ENCODE measurements around the gene DGKB.
"Not testable (repeated sequence)": the region's sequence is repeated elsewhere in the genome, so short reads cannot be mapped to it uniquely, and the experiment has no call there.

Gene DGKB

DNA sequence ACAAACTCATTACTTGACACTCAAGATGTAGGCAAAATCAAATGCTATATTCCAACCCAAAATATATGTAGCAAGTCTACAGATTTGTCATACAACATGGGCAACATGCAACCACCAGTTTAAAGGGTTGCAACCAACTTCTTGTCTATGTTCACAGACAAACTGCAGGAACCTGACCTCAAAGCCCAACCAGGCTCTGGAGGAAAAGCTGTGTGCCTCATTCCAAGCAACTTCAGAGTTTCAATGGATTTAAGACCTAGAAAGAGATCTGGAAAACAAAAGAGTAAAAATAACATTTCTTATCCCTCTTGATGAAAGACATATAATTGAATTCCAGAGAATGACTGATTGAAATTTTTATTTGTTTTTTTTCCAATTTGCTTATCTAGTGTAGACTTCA lies 612.6 kb downstream of the DGKB start:
- no peak for DNase-seq (ENCODE audit: low read depth)

DNA sequence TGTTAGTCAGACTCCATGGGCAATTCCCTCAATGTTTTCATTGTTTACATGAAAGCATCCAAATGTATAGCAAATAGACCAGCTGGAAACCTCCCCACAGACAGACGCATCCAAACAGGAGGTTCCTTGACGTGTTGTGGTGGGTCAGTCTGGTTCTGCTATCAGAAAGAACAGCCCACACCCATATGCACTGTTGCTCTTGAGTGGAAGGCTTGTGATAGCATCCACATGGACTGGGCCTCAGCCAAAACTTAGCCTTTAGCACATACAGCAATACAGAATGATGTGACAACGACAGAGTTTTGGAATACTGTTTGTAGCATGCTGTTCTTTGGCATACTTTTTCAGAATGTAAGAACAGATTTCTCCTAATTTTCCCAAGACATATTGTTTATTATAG lies 613.9 kb downstream of the DGKB start:
- no peak for DNase-seq (ENCODE audit: low read depth)

DNA sequence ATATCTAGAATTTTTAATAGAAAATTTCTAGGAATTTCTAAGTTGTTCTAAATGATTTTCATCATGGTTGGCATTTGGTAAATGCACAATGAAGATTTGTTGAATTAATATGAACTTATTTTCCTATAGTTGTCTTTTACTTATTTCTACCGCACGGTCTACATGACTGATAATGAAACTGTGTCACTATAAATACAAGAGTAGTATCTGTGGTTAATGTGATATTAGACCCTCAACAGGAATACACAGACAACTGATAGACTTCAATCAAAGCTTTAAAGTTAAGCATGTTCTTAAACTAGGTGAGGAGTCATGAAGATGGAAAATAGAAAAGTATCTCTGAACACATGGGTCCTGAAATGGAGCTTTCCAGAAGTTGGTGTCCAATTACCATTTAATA lies 615.2 kb downstream of the DGKB start:
- no peak for DNase-seq (ENCODE audit: low read depth)

DNA sequence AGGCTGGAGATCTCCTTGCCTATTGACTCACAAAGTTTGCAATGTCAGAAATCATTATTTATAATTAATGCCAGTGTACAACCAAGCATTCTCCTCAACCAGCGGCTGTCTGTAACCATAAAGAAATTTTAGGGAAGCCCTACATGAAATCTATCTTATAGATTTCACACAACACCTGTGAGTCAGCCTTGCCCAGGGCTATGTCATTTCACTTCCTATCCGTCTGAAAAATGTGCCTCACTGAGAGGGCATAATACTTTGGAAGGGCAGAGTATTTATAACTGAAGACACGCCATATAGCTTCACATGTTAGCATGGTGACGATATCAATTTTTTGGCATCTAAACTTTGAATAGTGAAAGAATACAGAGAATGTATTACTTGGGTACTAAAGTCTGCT lies 616.5 kb downstream of the DGKB start:
- DNase-seq (ENCODE audit: low read depth) = no peak

DNA sequence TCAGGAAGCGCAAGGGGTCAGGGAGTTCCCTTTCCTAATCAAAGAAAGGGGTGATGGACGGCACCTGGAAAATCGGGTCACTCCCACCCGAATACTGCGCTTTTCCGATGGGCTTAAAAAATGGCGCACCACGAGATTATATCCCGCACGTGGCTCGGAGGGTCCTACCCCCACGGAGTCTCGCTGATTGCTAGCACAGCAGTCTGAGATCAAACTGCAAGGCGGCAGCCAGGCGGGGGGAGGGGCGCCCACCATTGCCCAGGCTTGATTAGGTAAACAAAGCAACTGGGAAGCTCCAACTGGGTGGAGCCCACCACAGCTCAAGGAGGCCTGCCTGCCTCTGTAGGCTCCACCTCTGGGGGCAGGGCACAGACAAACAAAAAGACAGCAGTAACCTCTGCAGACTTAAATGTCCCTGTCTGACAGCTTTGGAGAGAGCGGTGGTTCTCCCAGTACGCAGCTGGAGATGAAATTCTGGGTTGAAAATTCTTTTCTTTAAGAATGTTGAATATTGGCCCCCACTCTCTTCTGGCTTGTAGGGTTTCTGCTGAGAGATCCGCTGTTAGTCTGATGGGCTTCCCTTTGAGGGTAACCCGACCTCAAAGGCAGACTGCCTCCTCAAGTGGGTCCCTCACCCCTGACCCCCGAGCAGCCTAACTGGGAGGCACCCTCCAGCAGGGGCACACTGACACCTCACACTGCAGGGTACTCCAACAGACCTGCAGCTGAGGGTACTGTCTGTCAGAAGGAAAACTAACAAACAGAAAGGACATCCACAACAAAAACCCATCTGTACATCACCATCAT lies 623.3 kb downstream of the DGKB start:
- DNase-seq (ENCODE audit: low read depth) = not testable (repeated sequence)

DNA sequence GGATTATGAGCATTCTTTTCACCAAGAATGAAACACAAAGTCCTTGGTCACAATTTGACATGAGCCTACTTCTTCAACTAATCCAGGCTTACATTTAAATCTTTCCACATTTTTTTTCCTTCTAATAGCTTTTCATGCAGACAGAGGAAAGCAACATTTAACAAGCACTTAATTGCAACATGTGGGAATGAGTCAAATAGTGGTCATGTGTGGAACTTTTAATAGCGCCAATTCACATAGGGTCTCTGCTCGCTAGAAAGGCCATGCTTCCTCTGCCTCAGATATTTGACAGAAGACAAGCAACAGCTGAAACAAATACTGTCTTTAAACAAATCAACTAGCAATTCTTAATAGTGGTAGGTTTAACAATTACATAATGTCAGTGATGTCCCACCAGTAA lies 627.2 kb downstream of the DGKB start:
- DNase-seq (ENCODE audit: low read depth) = no peak

DNA sequence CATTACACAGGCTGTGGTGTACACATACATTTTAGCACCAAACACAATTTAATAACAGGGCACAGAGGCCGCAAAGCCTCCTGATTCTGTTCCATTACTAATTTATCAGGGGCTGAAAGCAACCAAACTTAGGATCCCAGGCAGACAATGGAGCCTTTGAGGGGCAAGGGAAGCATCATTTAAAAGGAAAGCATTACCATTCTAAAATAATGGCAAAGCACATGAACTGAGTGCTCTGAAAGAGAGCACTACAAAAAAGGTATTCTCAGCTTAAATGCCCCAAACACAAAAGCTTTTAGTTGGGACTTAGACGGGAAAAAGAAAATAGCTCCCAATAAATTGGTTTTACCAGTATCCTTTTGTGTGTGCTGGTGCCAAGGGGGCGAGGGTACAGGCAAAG lies 631.1 kb downstream of the DGKB start:
- no peak for DNase-seq (ENCODE audit: low read depth)

DNA sequence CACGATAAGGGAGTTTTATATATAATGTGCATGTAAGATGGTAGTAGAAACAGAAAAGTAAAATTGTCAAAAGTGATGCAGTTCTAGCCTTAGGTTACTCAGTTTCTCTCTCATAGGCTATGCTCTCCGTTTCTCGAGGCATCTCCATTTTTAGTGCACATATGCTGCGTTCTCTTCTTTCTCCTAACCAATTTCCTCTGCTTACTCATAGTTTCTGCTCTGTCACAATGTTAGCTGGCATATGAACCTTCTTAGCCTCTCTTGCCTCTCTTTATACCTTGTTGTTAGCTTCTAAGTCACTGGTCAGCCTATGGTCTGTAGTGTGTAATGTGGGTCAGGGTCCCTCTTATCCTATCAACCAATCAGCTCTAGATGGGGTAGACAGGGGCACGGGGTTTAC lies 632.5 kb downstream of the DGKB start:
- no peak for DNase-seq (ENCODE audit: low read depth)

DNA sequence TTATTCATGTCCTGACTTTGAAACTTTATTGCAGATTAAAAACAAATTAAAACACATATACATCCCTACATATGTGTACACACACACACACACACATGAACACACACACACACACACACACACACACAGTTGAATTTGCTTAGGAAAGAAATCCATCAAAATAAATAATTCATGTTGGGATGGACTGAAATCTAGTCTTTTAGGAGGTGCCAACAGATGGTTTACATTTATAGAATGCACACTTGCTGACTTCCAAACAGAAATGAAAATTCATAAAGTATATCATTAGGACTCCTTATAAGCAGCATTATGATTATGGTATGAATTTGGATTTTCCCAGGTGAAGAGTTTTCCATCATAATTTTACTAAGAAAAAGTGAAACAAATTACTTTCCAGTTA lies 642.5 kb downstream of the DGKB start:
- DNase-seq (ENCODE audit: low read depth) = no peak

DNA sequence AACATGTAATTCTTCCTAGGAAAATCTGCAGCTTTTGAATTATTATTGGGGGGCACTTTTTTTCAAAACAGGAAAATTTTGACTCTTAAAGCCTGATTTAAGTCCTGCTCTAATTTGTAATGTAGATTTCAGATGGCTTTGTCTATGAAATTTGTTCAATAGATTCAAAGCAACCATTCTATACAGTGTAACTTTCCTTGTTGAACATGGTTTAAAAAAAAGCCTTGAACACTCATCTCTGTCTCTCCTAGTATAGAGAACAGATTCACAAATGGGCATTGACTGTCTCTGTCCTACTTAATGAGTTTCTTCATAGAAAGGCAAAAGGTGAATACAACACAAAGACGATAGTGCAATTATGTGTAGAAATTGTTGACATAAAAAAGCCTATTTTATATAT lies 643.7 kb downstream of the DGKB start:
- DNase-seq (ENCODE audit: low read depth) = no peak

DNA sequence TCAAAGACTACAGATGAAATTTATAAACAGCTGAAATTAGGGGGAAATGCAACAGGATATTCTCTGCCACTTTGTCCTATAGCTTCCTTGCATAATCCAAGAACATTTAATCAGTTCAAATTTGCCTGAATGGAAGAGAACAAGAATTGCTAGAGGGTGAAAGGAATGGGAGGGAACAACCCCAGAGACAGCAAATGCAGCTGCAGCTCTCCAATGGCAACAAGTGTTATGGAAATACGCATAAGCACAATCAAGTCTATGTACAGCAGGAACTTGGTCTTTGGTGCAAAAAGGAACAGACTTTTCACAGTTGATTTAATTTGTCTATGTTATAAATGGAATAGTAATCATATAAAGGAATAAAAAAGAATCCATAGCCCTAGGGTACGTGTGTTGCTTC lies 644.1 kb downstream of the DGKB start:
- DNase-seq (ENCODE audit: low read depth) = no peak

DNA sequence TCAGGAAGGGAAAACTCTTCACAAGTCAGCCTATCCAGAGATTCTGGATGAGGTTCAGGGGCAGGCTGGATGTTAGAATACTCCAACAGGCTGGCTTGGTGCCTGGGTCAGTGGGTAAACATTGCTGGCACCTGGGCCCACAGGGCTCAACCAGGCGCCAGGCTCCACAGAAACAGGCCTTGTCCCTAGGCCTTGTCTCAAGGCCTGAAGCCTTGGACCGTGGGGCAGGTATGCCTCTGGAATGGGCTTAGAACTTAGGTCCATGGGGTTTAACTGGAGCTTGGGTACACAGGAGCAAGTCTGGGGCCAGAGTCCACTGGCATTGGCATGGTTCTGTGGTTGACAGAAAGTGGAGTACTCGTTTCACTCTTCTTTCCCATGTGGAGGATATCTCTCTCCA lies 650.1 kb downstream of the DGKB start:
- no peak for DNase-seq (ENCODE audit: low read depth)

DNA sequence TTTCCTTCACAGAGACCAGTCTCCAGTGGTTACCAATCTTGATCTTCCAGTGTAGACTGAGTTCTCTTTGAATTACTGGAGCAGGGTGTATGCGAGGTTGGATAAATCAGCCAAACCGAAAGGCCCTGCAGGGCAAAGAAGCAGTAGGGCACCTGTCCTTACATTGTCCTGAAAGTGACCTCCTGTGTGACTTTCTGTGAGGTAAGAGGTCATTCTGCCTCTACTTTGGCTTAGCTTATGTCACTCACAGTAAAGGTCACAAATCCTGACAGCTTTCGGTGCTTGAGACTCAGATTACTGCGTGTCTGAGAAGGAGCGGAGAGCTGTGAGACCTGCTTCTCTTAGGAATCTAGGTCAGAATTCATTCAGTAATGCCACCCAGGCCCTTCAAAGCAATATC lies 660.4 kb downstream of the DGKB start:
- no peak for DNase-seq (ENCODE audit: low read depth)

DNA sequence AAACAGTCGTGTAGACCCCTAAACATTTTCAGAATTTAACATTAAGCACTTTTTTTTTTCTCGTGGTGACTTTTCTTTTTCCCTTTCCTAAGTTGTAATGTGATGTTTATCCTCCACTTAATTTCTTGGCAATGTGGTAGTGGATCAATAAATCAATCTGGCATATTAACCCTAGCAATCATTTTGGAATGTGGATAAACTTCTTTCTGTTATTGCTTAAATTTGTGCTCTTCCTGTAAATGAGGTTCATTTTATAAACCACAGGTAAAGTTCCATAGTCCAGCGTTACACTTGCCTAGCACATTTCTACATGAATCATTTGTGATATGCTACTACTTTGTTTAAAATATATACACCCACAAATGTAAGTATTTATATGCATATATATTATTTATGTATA lies 665.7 kb downstream of the DGKB start:
- DNase-seq (ENCODE audit: low read depth) = no peak

DNA sequence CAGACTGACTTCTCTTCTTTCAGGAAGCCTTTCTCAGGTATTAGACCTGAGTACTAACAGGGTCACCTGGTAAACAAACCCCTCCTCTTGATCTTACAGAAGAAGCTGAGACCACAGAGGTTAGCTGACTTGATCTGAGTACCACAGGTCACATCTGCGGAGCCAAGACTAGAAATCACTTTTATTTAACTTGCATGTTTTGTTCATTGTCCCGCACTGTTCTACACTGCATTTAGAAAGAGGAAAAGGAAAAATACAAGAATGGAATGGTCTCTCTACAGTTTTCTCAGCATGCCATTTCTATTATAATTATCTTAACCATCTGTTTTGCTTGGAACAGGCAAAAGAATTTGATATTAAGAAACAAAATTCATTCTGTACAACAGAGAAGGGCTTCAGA lies 667.5 kb downstream of the DGKB start:
- no peak for DNase-seq (ENCODE audit: low read depth)

DNA sequence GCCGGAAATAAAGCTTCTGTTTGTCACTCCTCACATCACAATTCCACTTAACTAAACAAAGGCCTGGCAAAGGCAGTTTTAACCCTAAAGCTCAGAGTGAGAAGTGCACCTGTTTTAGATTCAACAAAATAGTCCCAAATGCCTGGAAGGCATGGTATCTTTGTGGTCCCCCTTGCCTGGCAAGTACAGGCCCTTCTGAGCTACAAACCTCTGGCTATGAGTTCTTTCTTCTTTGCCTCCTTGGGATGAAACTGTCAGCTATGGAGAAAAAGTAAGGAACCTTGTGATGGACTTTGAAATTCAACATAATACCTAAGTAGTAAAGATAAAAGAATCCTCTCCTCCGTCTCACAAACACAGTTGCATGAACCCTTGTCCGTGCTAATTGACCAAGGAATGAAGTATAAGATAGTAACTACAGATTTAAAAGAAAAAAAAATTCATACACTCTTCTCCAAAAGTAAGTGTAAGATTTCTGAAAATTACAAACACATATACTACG lies 668.6 kb downstream of the DGKB start:
- no peak for DNase-seq (ENCODE audit: low read depth)

DNA sequence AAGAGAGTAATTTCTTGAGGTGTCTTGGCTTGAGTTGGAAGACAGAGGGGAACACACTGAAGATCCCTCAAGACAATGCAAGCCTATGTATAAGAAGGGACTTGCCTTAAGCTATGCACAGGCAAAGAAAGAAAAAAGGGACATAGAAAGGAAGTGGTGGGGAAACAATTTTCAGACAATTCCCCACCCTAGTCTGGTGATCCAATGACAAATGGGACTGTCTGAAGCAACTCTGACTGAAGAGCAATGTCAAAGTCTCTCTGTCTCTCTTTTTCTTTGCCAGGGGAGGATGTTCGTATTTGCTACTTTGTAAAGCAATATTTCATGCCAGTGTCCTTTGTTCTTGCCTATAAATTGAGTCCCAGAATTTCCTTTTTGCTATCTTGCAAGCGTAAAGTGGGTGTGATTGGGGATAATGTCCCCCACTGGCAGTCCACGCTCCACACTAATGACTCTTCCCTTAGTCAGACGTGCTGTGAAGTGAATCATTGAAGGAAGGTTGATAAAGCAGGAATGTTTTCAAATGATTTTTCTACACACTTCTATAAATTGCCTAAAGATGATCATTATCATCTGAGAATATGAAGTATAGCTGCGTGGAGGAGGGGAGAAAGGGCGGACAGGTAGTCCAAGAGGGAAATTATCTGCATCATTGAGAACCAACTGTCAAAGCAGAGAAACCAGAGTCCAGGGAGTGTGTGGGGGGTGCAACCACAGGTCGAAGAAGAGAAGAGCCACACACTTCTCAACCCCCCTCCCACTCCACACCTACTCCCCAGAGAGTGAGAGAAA lies 669.3 kb downstream of the DGKB start:
- no peak for DNase-seq (ENCODE audit: low read depth)

DNA sequence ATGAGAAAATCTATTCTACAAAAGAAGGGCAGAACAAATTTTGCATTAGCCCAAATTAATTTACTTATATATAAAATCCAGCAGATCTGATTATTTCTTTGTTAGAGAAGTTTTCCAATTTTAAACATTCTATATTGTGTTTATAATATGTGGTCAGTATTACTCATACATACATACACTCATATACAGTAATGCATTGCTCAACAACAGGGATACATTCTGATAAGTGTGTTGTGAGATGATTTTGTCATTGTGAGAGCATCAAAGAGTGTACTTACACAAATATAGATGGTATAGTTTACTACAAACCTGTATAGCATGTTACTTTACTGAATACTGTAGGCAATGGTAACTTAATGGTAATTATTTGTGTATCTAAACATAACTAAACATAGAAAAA lies 673.5 kb downstream of the DGKB start:
- DNase-seq (ENCODE audit: low read depth) = no peak

DNA sequence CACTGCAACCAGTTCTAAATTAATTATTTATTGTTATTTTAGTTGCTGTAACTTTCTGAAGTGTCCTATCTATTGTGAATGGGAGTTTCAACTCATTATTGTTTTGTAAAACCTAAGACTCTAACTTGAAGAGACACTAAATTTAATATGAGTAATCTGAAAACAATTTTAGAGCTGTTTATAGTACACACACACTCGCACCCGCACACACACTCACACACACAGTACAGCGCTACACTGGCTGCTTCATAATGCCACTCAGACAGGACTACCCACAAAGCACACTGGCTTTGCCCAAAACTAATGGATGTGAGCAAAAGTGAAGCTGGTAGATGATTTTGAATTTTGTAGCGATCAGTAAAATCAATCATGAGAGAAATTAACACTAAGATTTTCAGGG lies 674.2 kb downstream of the DGKB start:
- peak; percentile 9 for DNase-seq (ENCODE audit: low read depth)

DNA sequence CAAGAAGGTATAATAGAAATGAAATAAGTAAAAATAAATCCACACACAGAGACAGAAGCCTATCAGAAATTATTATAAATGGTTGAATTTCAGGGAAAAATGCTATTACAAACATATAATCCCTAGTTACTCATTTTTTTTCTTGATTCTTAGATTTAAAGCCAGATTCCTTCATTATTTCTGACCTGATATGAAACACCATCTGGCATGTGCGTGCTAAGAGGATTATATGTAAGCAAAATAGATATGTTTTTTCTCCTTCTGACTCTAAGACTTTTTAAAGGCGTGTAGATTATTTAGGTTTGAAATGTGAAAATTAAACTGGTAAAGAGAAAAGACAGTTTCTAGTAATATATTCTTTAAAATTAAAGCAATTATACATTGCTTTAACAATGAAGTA lies 676.4 kb downstream of the DGKB start:
- no peak for DNase-seq (ENCODE audit: low read depth)

DNA sequence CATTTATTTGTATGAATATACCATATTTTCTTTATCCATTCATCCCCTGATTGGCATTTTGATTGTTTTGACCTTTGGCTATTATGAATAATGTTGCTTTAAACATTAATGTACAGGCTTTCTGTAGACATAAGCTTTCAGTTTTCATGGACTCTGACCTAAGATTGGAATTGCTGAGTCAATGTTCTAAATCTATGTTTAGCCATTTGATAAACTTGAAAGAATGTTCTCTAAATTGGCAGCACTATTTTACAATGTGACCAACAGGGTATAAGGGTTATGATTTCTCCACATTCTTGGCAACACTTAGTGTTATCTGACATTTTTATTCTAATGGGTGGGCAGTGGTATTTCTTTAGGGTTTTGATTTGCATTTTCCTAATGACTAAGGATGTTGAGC lies 683.4 kb downstream of the DGKB start:
- DNase-seq (ENCODE audit: low read depth) = no peak

DNA sequence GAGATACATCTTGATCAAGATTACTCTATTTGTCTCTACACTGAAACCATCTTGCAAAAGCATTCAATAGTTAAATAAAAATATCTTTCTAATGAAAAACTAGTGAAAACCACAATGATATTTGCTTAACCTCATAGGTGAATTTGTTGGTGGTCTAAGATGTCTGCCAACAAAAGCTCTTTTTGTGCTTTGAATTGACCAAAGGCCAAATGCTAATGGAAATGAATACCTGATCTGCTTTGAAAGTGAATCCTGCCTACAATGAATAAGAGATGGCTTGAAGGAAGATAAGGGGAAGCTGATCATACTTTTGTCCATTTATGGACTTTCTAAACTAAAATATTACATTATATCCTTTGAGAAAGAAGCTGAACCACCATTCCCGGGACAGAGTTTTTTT lies 684.2 kb downstream of the DGKB start:
- no peak for DNase-seq (ENCODE audit: low read depth)

DNA sequence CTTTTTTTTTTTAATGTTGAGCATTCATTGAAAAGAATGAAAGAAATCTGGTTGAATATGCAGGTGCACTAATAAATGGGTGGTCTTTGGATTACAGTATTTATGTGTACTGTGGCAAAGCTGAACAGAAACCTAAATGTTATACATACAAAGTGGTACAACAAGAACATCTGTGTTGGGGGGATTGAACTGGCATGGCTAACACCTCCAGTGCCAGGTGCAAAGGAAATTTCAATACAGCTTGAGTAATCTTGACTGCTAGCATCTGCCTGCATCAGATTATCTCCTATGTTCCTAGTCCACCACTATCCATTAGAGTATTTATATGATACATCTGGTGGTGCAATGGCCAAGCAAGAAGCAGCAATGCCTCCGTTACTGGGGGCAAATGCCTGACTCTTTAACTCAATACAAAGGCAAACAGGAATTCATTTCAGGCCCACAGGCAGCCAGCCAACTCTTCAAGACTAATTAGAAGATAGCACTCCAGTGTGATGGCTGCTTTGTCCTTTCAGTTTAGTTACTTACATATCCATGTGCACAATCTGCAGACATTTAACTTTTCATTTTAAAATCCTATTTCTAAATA lies 692.6 kb downstream of the DGKB start:
- no peak for DNase-seq (ENCODE audit: low read depth)

Data from GM04503 (cell line).